GM19351 (cell line): Measurements from ENCODE around the gene TAF11.
A peak's percentile ranks its signal among the peaks of the same experiment; 100 is the strongest.
"Not testable (repeated sequence)": the region's sequence is repeated elsewhere in the genome, so short reads cannot be mapped to it uniquely, and the experiment has no call there.

Experiments used
- ATAC-seq: cut with Tn5 transposase; IDR thresholded peaks from one replicate; pipeline ENCODE4 v1.9.1; 2021; ENCODE audit warnings: mild to moderate bottlenecking, moderate library complexity; ENCODE audit not compliant: unreplicated experiment

Gene TAF11

DNA sequence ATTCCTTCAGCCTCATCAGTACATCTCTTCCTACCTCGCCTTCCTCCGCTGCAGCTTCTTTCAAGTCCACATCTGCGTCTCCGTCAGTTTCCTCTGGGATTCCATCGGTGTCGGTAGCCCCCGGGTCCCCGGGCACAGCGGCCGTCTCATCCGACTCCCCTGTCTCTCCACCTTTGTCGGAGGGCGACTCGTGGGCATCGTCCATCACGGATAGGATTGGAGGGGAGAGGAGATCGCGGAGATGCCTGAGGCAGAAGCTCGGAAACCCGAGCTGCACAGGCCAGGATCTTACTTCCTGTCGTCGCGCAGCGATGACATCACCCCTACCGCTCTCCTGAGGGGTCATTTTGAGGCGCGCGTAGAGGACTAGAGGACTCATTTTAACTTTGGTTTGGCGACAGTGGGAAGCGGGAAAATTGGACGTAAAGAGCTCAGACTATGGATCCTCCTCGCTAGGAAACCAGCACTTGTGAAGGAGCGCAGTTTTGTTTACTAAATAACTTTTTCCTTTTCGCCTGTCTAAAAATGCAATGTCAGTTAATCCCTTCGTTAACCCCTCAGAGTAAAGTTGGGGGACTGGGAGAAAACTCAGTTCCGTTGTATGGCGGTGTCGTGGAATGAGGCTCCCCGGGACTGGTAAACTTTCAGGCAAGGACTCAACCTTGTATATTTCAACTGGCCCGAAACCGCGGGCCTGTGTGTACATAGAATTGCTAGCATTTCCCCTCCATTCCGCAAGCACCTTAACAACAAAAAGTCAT is at the start of gene TAF11:
TSS of gene TAF11 (minus strand) at position 290 of the 761 bp plus-strand sequence. CDS start at position 205, 85 bp downstream.
- ATAC-seq: peak; percentile 81

DNA sequence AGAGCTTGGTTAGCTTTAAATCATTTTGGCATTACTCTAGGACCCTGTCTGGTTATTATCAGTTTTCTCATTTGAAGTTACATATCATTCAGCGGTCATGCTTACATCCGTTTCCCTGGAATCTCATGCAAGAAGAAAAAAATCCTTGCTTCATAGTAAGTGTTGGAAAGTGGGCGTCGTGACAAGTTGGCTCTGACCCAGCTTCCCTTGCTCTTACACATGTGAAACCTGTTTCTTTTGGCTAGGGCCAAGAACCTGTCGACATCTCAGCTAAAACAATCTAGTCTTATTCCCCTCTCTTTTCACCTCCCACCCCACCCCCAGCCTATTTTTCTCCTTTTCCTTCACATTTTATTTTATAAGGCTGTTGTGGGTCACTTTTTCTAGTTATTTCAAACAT is 46.7 kb upstream of the TAF11 start:
- no peak for ATAC-seq

DNA sequence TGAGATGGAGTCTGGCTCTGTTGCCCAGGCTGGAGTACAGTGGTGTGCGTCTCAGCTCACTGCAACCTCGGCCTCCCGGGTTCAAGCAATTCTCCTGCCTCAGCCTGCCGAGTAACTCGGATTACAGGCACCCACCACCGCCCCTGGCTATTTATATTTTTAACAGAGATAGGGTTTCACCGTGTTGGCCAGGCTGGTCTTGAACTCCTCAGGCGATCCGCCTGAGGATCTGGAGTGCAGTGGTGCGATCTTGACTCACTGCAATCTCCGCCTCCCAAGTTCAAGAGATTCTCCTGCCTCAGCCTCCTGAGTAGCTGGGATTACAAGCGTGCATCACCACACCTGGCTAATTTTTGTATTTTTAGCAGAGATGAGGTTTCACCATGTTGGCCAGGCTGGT is 44.4 kb upstream of the TAF11 start:
- not testable (repeated sequence) for ATAC-seq

DNA sequence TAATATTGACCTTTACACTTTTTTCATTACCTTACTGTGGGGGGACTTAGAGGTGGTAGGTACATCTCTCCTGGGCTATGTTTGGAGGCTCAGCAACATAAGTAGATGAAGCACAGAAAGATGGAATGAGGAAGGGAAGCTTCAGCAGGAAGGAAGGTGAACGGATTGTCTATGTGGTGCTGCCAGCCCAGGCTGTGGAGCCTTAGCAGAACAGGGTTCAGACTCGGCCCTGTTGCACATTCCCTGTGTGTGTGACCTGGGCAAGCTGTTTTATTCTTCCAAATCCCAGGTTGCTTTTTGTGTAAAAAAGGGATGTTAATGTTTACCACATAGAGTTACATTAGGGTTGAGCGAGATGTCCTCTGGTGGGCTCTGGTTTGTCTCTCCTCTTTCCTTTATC is 42.4 kb upstream of the TAF11 start:
- no peak for ATAC-seq

DNA sequence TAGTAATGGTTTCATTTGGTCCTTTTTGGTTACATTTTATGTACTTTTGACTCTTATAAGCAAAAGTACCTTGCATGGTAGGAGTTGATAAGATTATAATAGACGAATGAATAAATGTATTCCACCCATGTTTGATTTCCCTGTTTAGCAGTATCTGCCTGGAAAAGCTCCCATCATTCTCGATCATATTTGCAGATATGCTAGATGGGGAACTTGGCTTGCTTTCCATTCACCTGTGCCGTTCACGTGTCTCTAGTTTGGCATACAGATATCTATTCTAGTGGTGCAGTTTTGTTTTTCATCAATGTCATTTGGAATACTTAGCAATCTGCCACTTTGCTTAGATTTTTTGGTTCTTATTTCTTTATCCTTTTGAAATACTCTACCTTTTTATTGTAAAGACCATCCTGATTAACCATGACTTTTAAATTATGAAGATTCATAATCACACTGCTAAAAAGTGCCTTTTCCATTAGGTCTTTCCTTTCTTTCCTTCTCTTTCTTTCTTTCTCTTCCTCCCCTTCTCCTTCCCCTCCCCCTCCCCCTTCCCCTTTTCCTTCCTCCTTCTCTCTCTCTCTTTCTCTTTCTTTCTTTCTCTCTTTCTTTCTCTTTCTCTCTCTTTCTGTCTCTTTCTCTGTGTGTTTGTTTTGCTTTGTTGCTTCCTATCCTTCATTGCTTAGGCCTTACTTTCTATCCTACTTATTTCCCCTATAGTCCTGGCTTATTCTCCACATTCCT is 41.6 kb upstream of the TAF11 start:
- no peak for ATAC-seq

DNA sequence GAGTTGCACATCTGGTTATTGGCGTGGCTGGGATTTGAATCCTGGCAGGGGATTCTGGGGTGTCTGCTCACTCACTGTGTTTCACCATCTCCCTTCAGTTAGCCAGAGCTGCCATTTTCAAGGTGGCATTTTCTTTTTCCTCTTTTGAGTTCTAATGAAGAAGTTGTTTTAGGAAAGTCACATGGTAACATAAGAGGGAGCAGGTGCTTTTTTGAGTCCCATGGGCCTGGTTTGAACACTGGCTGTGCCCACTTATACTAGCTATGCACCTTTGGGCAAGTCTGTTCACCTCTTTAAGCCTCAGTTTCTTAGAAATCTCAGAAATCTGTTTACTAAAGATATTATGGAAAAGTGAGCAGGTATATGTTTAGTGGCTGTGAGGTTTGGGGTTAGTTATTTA is 40.9 kb upstream of the TAF11 start:
- ATAC-seq: no peak

DNA sequence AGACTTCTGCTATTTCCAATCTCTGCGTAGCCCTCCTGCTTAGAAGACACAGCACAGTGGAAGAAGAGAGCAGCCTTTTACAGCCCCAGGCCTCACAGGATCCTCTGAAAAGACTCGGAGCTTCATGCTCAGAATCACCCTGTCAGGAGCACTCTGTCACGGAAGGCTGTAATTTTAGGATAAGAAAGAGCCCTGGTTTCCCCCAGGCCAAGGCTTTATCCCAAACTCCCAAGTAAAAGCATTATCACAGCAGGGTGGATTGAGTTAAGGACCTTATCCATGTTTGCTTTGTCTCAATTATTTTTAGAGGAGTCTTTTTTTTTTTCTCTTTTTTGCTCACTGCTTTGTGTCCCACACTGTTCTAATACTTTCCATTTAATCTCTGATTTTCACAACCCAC is 40.4 kb upstream of the TAF11 start:
- ATAC-seq: no peak

- no peak for ATAC-seq
These were observed 38.8 kb upstream of the TAF11 start for GRCh38 chr6:34926655-34927054.

- ATAC-seq: no peak
These were observed 37.2 kb upstream of the TAF11 start for GRCh38 chr6:34924831-34925625.

GRCh38 chr6:34922177-34922663 is 34.4 kb upstream of the TAF11 start:
- no peak for ATAC-seq

- ATAC-seq: no peak
These were observed 32.3 kb upstream of the TAF11 start for GRCh38 chr6:34920097-34920496.

GRCh38 chr6:34919651-34920050 is 31.8 kb upstream of the TAF11 start:
- no peak for ATAC-seq

GRCh38 chr6:34917626-34918285 is 29.9 kb upstream of the TAF11 start:
- ATAC-seq: no peak

DNA sequence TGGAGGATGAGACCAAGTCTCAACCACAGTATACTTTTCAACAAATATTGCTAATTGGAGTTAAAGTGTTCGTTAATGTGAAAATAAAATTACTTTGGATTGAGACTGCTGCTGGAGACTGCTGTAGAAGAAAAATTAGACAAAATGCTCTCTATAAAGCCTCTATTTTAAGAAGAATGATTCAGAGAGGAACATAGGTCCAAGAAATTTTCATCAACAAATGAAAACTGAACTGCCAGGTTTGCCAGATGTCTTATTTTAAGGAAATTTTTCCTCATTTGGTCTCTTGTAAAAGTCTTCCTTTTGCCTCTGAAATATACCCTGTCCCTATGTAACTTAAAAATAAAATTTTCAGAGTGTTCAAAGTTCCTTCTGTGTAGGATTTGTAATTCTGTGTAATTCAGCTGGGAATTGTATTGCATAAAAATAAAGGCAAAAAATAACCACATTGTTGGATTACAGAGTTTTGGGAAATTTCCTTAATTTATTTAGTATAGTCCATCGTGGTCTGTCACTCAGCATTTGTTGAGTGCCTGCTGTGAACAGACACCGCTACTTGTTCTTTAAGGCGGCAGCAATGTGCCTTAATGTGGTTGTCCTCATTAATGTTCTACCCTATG is 28.6 kb upstream of the TAF11 start:
- ATAC-seq: no peak

DNA sequence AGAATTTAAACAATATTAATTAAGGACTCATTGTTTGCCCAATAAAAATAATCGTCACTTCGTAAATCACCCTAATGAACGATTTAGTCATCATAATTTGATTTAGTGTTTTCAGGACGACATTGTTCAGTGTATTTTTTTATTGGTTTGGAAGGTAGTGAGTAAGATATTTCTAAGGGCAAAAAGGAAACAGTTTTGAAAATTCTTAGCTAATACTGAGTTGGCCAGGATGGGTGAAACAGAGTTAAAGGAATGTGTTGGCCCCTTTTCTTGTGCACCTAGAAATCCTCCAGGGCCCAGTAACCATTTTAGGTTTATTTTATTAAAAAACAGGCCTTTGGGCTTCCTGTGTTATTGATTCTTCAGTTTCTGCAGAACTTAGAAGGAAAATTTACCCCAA is 26.5 kb upstream of the TAF11 start:
- no peak for ATAC-seq

GRCh38 chr6:34912715-34913464 is 25.0 kb upstream of the TAF11 start:
- peak; percentile 71 for ATAC-seq

DNA sequence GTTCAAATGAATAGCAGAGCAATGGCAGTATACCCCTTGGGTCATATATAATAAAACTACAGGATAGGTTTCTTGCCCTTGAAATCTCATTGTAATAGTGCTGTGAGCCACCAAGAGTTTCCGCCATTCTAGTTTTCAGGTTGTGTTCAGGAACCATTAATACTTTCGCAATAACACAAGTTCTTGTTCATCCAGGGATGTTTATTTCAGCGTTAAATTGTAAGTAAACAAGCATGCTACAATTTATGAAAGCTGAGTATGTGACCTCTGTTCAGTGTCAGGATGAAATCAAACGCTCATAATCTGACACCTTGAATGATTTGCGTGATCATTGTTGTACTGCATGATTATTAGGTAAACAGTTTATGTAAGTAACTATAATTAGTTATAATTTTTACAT is 24.0 kb upstream of the TAF11 start:
- no peak for ATAC-seq

DNA sequence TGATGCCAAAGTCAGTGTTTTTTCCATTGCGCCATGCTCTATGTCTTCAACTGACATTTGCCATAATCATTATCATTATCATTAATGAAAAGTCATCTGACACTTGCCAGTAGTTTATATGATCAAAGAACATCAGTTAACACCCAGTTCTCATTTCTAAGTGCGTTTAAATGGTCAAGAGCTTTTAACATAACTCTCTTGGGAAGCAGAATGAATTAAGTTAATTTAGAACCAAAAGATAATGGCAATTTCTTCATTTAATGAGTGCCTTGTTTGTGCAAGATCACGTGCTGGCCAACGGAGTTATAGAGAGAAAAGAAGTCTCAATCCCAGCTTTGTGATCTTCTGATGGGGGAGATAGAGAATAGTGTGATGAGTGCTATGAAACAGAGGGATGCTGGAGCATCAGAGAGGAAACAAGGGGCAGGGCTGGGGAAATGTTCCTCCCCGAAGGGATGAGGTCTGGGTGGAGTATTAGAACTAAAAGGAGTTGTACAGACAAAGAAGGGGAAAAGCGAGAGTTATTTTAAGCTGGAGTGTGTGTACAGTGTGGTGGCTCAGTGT is 21.6 kb upstream of the TAF11 start:
- ATAC-seq: no peak

GRCh38 chr6:34908194-34908593 is 20.4 kb upstream of the TAF11 start:
- ATAC-seq: no peak
